ENCODE results near the gene PALM2AKAP2. TPM values are rescaled to one million over a fixed set of nuclear protein-coding genes. Genes with fewer than 3 reads are reported as not detected.

PALM2AKAP2 gene
- total RNA-seq, 6 experiments from 2014 or later, result 26.4 to 50.3 (median 32.2) TPM

DNA sequence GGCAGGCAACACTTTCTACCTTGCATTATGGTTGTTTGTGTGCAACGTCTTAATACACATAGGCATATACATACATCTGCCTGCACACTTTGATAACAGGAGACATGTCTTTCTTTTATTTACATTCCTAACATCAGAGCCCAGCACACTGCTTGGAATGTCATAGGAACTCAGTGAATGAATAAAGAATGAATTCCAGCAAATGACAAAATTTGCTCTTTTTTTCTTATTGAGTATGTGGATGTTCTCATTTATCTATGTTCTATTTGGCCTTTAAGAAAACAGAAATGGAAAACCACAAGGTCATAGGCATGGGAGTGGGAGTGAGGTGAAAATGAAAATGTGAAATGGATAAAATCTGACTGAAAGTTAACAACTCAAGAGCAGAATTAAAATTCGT is 36.3 kb upstream of the PALM2AKAP2 start:
- TF ChIP-seq POLR2A (IDR thresholded peaks at IDR 0.05), result no peak
- TF ChIP-seq, protein P1, sequence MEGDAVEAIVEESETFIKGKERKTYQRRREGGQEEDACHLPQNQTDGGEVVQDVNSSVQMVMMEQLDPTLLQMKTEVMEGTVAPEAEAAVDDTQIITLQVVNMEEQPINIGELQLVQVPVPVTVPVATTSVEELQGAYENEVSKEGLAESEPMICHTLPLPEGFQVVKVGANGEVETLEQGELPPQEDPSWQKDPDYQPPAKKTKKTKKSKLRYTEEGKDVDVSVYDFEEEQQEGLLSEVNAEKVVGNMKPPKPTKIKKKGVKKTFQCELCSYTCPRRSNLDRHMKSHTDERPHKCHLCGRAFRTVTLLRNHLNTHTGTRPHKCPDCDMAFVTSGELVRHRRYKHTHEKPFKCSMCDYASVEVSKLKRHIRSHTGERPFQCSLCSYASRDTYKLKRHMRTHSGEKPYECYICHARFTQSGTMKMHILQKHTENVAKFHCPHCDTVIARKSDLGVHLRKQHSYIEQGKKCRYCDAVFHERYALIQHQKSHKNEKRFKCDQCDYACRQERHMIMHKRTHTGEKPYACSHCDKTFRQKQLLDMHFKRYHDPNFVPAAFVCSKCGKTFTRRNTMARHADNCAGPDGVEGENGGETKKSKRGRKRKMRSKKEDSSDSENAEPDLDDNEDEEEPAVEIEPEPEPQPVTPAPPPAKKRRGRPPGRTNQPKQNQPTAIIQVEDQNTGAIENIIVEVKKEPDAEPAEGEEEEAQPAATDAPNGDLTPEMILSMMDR (IDR thresholded peaks at IDR 0.05), result no peak
- no peak for DNase-seq
- intact Hi-C loops (cut with DNase I), result no loop called here
- Histone ChIP-seq H3K4me3 (no peak overlapping the region), H3K36me3 (no peaks in the 10 kb centered on the region), H3K27ac (no peak overlapping the region), H3K27me3 (no peaks in the 10 kb centered on the region), H3K4me1 (peaks cover 0 to 4% (median 0%) of the 10 kb centered on the region in 4 donors), H3K9me3 (no peaks in the 10 kb centered on the region)
- ATAC-seq, result no peak
- WGBS (ENCODE audit: insufficient coverage, low coverage, low lambda C conversion rate, missing lambda C conversion rate), result 63% methylated on average over 2 of the region's 2 CpGs

DNA sequence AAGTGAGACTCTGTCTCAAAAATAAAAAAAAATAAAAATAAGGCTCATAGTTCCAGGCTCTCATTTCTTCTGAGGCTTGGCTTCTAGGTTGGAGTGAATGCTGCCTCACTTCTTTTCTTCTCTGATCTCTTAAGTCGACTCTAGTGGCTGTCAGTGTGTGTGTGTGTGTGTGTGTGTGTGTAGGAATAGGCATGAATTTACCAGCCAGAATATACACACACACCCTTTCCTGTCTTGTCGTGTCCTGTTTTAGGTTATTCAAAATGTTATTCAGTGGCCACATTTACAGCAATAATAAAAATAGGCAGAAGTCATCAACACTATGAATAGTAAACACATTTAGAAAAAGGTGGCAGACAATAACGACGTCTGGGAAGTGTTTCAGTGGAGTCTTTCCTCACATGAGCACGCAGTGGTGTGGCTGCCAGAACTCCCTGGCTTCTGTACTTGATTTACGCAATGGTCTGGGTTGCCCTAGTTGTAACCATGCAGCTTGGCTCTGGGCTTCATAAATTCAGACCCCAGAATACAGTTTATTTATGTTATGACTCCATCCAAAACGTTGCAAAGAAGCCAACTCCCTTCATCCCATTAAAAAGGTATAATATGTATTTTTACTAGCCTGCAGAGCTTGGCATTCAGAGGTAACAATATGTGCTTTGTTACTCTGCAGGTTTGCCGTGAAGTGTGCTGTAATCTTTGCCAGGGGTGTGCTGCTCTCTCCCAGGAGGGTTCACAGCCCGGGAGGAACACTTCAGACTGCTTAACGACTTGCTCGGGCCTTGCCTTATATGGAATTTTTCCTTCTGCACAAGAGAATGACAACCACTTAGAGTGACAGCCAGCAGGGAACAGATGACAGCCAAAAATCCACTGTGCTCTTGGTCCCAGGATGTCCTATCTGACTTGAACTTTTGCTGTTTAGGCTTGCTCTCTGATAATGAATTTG is 34.4 kb upstream of the PALM2AKAP2 start:
- no peaks in the 10 kb centered on the region for H3K27me3 ChIP-seq
- TF ChIP-seq POLR2A (IDR thresholded peaks at IDR 0.05), result no peak
- TF ChIP-seq, protein P1 (IDR thresholded peaks at IDR 0.05), result no peak
- peak; percentile 90 to 94 (median 94) for ATAC-seq
- 17% methylated on average over 11 of the region's 11 CpGs for WGBS (ENCODE audit: insufficient coverage, low coverage, low lambda C conversion rate, missing lambda C conversion rate)
- peaks cover 0 to 4% (median 0%) of the 10 kb centered on the region in 4 donors for H3K4me1 ChIP-seq
- peak in 2 of 3 donors; percentile 62 to 66 for DNase-seq
- H3K36me3 ChIP-seq, result no peaks in the 10 kb centered on the region
- no peak overlapping the region for H3K4me3 ChIP-seq
- intact Hi-C loops (cut with DNase I), result no loop called here
- H3K9me3 ChIP-seq, result no peaks in the 10 kb centered on the region
- no peak overlapping the region for H3K27ac ChIP-seq

DNA sequence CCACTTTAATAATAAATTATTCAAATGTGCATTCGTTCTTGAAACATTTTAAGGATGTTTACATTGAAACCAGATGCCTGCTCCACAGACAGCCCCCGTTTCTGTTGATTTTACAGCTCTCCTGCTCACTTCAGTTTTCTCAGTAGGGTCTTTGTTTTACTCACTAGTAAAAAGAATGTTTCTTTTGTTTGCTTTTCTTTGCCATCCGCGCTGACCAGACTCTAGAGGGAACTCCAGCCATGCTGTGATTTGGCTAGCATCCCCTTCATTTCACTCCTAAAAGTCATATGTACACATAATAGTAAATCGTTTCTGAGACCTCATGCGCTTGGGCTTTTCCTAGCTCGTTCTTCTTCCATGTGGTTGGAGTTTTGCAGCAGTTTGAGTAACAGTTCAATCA is 28.7 kb upstream of the PALM2AKAP2 start:
- TF ChIP-seq, protein P1 (IDR thresholded peaks at IDR 0.05), result no peak
- TF ChIP-seq POLR2A (IDR thresholded peaks at IDR 0.05), result no peak
- no peak for DNase-seq
- intact Hi-C loops (cut with DNase I), result no loop called here
- Histone ChIP-seq H3K9me3 (no peaks in the 10 kb centered on the region), H3K36me3 (no peaks in the 10 kb centered on the region), H3K27me3 (no peaks in the 10 kb centered on the region), H3K27ac (no peak overlapping the region), H3K4me3 (no peak overlapping the region), H3K4me1 (no peaks in the 10 kb centered on the region)
- WGBS (ENCODE audit: insufficient coverage, low coverage, low lambda C conversion rate, missing lambda C conversion rate), result 40% methylated on average over 7 of the region's 7 CpGs
- ATAC-seq, result no peak

DNA sequence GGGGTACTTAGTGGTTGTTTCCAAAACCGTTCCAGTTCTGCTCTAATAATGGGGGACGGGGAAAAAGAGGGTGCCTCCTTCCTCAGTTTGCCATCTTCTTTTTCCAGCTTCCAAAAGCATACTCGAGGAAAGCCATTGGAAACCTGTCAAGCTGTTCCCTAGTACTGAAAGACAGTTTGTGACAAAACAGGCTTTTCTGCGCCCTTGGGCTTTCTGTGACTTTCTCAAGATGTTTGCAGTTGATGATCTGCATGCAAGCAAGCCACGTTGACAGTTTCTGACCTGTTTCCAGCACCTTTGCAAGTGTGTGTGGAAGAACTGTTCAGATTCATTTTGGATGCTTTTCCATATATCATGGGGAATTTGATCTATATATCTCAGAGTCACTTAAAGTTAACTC is 26.7 kb upstream of the PALM2AKAP2 start:
- intact Hi-C loops (cut with DNase I), result no loop called here
- no peak for TF ChIP-seq POLR2A (IDR thresholded peaks at IDR 0.05)
- TF ChIP-seq, protein P1 (IDR thresholded peaks at IDR 0.05), result no peak
- no peaks in the 10 kb centered on the region for H3K9me3 ChIP-seq
- no peak overlapping the region for H3K27ac ChIP-seq
- DNase-seq, result no peak
- no peak overlapping the region for H3K4me3 ChIP-seq
- H3K4me1 ChIP-seq, result no peaks in the 10 kb centered on the region
- no peak for ATAC-seq
- WGBS (ENCODE audit: insufficient coverage, low coverage, low lambda C conversion rate, missing lambda C conversion rate), result 62% methylated on average over 5 of the region's 5 CpGs
- no peaks in the 10 kb centered on the region for H3K27me3 ChIP-seq
- H3K36me3 ChIP-seq, result no peaks in the 10 kb centered on the region
